ENCODE data around the gene OR4S1.

- TF ChIP-seq EZH2 (IDR thresholded peaks at IDR 0.05; ENCODE audit: borderline replicate concordance, low read depth, low read length, severe bottlenecking) (no peak), CTCF (IDR thresholded peaks at IDR 0.05; ENCODE audit: borderline replicate concordance, extremely low read depth, low read length, poor library complexity, severe bottlenecking) (no peak)
Observed at GRCh38 chr11:48263423-48263911, 42.6 kb upstream of the OR4S1 start, which contains the start of gene OR4X1.

Data from DND-41 (cell line).